Activated CD8-positive, alpha-beta memory T cell treated with anti-CD3 and anti-CD28 coated beads, Interleukin-2, amount 10 ng/mL, durations not matched to agents 7 days and 5 days (primary cell): ENCODE results near the gene CHD9. TPM values are rescaled to one million over a fixed set of nuclear protein-coding genes. Genes with fewer than 3 reads are reported as not detected.
"Not testable (repeated sequence)": the region's sequence is repeated elsewhere in the genome, so short reads cannot be mapped to it uniquely, and the experiment has no call there.

Experiments
- ATAC-seq: fragments of 150-1000 bp; cut with Tn5 transposase; one replicate; pipeline ENCODE4 v1.10.0; 2021; ENCODE audit warnings: moderate library complexity
- CTCF ChIA-PET: fragments of 350-600 bp; sonication (Branson Sonifier 250); formaldehyde crosslinking; loops from one replicate; lab custom pipeline; 2021; ENCODE audit warnings: antibody characterized with exemption; lab: Charles Lee
- DNase-seq: peaks from one replicate; pipeline ENCODE4 v3.0.0-alpha.2; 2020
- H3K27ac Mint-ChIP-seq: one replicate; pipeline ENCODE4 v1.8.0; 2021; ENCODE audit warnings: mild to moderate bottlenecking, mixed read lengths
- H3K27me3 Mint-ChIP-seq: one replicate; pipeline ENCODE4 v1.8.0; 2021; ENCODE audit warnings: mixed read lengths
- H3K36me3 Mint-ChIP-seq: one replicate; pipeline ENCODE4 v1.8.0; 2021; ENCODE audit warnings: mild to moderate bottlenecking, mixed read lengths
- H3K4me1 Mint-ChIP-seq: one replicate; pipeline ENCODE4 v1.8.0; 2021; ENCODE audit warnings: mixed read lengths
- H3K4me3 Mint-ChIP-seq: one replicate; pipeline ENCODE4 v1.8.0; 2021; ENCODE audit warnings: mild to moderate bottlenecking, moderate library complexity, mixed read lengths
- H3K9me3 Mint-ChIP-seq: one replicate; pipeline ENCODE4 v1.8.0; 2022; ENCODE audit warnings: low read depth, mixed read lengths
- total RNA-seq, 2 experiments: library from RNA; stranded (reverse); gene quantifications; one replicate each; pipeline ENCODE4 v1.2.3, GENCODE V29; 2021

The CHD9 gene
- total RNA-seq = 10 to 100 TPM; 23.7 to 32.7 TPM

- Mint-ChIP-seq H3K36me3 (peaks cover 5% of the 10 kb centered on the region), H3K27ac (peak within 1 kb of the TSS; percentile 87), H3K4me3 (peak within 1 kb of the TSS; percentile 75), H3K4me1 (peaks cover 52% of the 10 kb centered on the region), H3K9me3 (no peaks in the 10 kb centered on the region), H3K27me3 (no peaks in the 10 kb centered on the region)
- CTCF ChIA-PET = interaction anchor here (0.6 to 4.1 kb wide), 45 partner anchors 10 to 649 kb away, joined by 3 to 52 read pairs (median 4); partner anchors contain the start of genes FTO and RPGRIP1L
- DNase-seq (peak; percentile 82), ATAC-seq (peak; percentile 93)
These were observed at the start of gene CHD9 for GRCh38 chr16:53054670-53055485. TSS of gene CHD9 (plus strand) at chr16:53054991. CDS start at chr16:53156090, 101,099 bp downstream.

- ATAC-seq = no peak
- H3K4me1 Mint-ChIP-seq = no peaks in the 10 kb centered on the region
- no peaks in the 10 kb centered on the region for H3K36me3 Mint-ChIP-seq
- CTCF ChIA-PET = interaction anchor here (0.6 kb wide), 1 partner anchor 94 kb away, joined by 4 read pairs; no protein-coding TSS in a partner anchor
- H3K4me3 Mint-ChIP-seq = no peak overlapping the region
- H3K9me3 Mint-ChIP-seq = no peaks in the 10 kb centered on the region
- DNase-seq = no peak
- peaks cover 21% of the 10 kb centered on the region for H3K27me3 Mint-ChIP-seq
- H3K27ac Mint-ChIP-seq = no peak overlapping the region
These were observed 47.7 kb upstream of the CHD9 start for GRCh38 chr16:53007095-53007494.

- no peak overlapping the region for H3K4me3 Mint-ChIP-seq
- H3K4me1 Mint-ChIP-seq = no peaks in the 10 kb centered on the region
- H3K36me3 Mint-ChIP-seq = no peaks in the 10 kb centered on the region
- H3K27ac Mint-ChIP-seq = no peak overlapping the region
- H3K27me3 Mint-ChIP-seq = peaks cover 25% of the 10 kb centered on the region
- DNase-seq (no peak), ATAC-seq (no peak)
- no peaks in the 10 kb centered on the region for H3K9me3 Mint-ChIP-seq
- CTCF ChIA-PET = no interaction called here
These were observed 40.5 kb upstream of the CHD9 start for GRCh38 chr16:53014287-53014686.

GRCh38 chr16:53018834-53019416, 35.9 kb upstream of the CHD9 start:
- Mint-ChIP-seq H3K9me3 (no peaks in the 10 kb centered on the region), H3K27me3 (peaks cover 13% of the 10 kb centered on the region), H3K4me1 (peaks cover 1% of the 10 kb centered on the region), H3K4me3 (no peak overlapping the region), H3K36me3 (no peaks in the 10 kb centered on the region), H3K27ac (no peak overlapping the region)
- ATAC-seq (no peak), DNase-seq (no peak)
- CTCF ChIA-PET = no interaction called here

GRCh38 chr16:53022374-53022773, 32.4 kb upstream of the CHD9 start:
- H3K4me3 Mint-ChIP-seq = no peak overlapping the region
- no peaks in the 10 kb centered on the region for H3K36me3 Mint-ChIP-seq
- CTCF ChIA-PET = interaction anchor here (0.6 to 1.9 kb wide), 5 partner anchors 10 to 830 kb away, joined by 3 to 6 read pairs (median 4); no protein-coding TSS in a partner anchor
- peaks cover 6% of the 10 kb centered on the region for H3K4me1 Mint-ChIP-seq
- DNase-seq (no peak), ATAC-seq (no peak)
- H3K27me3 Mint-ChIP-seq = no peaks in the 10 kb centered on the region
- no peaks in the 10 kb centered on the region for H3K9me3 Mint-ChIP-seq
- no peak overlapping the region for H3K27ac Mint-ChIP-seq

- Mint-ChIP-seq H3K27me3 (no peaks in the 10 kb centered on the region), H3K4me3 (no peak overlapping the region), H3K36me3 (no peaks in the 10 kb centered on the region), H3K4me1 (peaks cover 6% of the 10 kb centered on the region), H3K9me3 (no peaks in the 10 kb centered on the region), H3K27ac (no peak overlapping the region)
- no peak for ATAC-seq
- CTCF ChIA-PET = no interaction called here
- DNase-seq = no peak
These were observed 30.7 kb upstream of the CHD9 start for GRCh38 chr16:53024045-53024444.

GRCh38 chr16:53029971-53030370, 24.8 kb upstream of the CHD9 start:
- no peaks in the 10 kb centered on the region for H3K4me1 Mint-ChIP-seq
- no peaks in the 10 kb centered on the region for H3K36me3 Mint-ChIP-seq
- no peaks in the 10 kb centered on the region for H3K9me3 Mint-ChIP-seq
- ATAC-seq (no peak), DNase-seq (no peak)
- no peak overlapping the region for H3K4me3 Mint-ChIP-seq
- no peak overlapping the region for H3K27ac Mint-ChIP-seq
- CTCF ChIA-PET = no interaction called here
- peaks cover 17% of the 10 kb centered on the region for H3K27me3 Mint-ChIP-seq

GRCh38 chr16:53031323-53031942, 23.4 kb upstream of the CHD9 start:
- no peak overlapping the region for H3K4me3 Mint-ChIP-seq
- CTCF ChIA-PET = no interaction called here
- no peak for ATAC-seq
- H3K27ac Mint-ChIP-seq = no peak overlapping the region
- no peaks in the 10 kb centered on the region for H3K9me3 Mint-ChIP-seq
- no peak for DNase-seq
- H3K36me3 Mint-ChIP-seq = no peaks in the 10 kb centered on the region
- H3K27me3 Mint-ChIP-seq = peaks cover 21% of the 10 kb centered on the region
- H3K4me1 Mint-ChIP-seq = no peaks in the 10 kb centered on the region

- ATAC-seq (no peak), DNase-seq (no peak)
- Mint-ChIP-seq H3K27me3 (peaks cover 27% of the 10 kb centered on the region), H3K36me3 (no peaks in the 10 kb centered on the region), H3K9me3 (no peaks in the 10 kb centered on the region), H3K27ac (no peak overlapping the region), H3K4me1 (no peaks in the 10 kb centered on the region), H3K4me3 (no peak overlapping the region)
- CTCF ChIA-PET = no interaction called here
These were observed 20.5 kb upstream of the CHD9 start for GRCh38 chr16:53034306-53034705.

GRCh38 chr16:53035176-53035942, 19.4 kb upstream of the CHD9 start:
- DNase-seq = no peak
- Mint-ChIP-seq H3K27ac (no peak overlapping the region), H3K4me3 (no peak overlapping the region), H3K4me1 (no peaks in the 10 kb centered on the region), H3K36me3 (no peaks in the 10 kb centered on the region), H3K9me3 (no peaks in the 10 kb centered on the region), H3K27me3 (peaks cover 27% of the 10 kb centered on the region)
- ATAC-seq = no peak
- CTCF ChIA-PET = no interaction called here

GRCh38 chr16:53036066-53036465, 18.7 kb upstream of the CHD9 start:
- H3K27ac Mint-ChIP-seq = no peak overlapping the region
- peaks cover 29% of the 10 kb centered on the region for H3K27me3 Mint-ChIP-seq
- ATAC-seq = no peak
- H3K4me3 Mint-ChIP-seq = no peak overlapping the region
- CTCF ChIA-PET = no interaction called here
- no peaks in the 10 kb centered on the region for H3K36me3 Mint-ChIP-seq
- DNase-seq = no peak
- H3K9me3 Mint-ChIP-seq = no peaks in the 10 kb centered on the region
- no peaks in the 10 kb centered on the region for H3K4me1 Mint-ChIP-seq

GRCh38 chr16:53036711-53037110, 18.1 kb upstream of the CHD9 start:
- CTCF ChIA-PET, H3K36me3 Mint-ChIP-seq, H3K4me1 Mint-ChIP-seq, H3K4me3 Mint-ChIP-seq, ATAC-seq, H3K27ac Mint-ChIP-seq, DNase-seq, H3K9me3 Mint-ChIP-seq: not testable (repeated sequence)
- H3K27me3 Mint-ChIP-seq = peaks cover 23% of the 10 kb centered on the region

- Mint-ChIP-seq H3K4me3 (no peak overlapping the region), H3K36me3 (no peaks in the 10 kb centered on the region)
These were observed 14.0 kb upstream of the CHD9 start for GRCh38 chr16:53040788-53041187.

More at GRCh38 chr16:53040788-53041187, 14.0 kb upstream of the CHD9 start:
- H3K4me1 Mint-ChIP-seq = no peaks in the 10 kb centered on the region
- peaks cover 24% of the 10 kb centered on the region for H3K27me3 Mint-ChIP-seq
- CTCF ChIA-PET = no interaction called here
- DNase-seq (no peak), ATAC-seq (no peak)
- no peaks in the 10 kb centered on the region for H3K9me3 Mint-ChIP-seq
- no peak overlapping the region for H3K27ac Mint-ChIP-seq
